ENCODE data around the gene GPS2. TPM values are rescaled to one million over a fixed set of nuclear protein-coding genes. Genes with fewer than 3 reads are reported as not detected.

Gene GPS2
- total and polyA plus RNA-seq, 10 of the 15 experiments (the other 5 are each of a cell fraction or from before 2014, with no cell fraction given): 10.2 to 96.4 (median 42.5) TPM

- Histone ChIP-seq H3K4me1 (ENCODE audit: control insufficient read depth, insufficient read depth, low read length) (peaks cover 3% of the 10 kb centered on the region), H3K79me2 (ENCODE audit: control insufficient read depth, insufficient read depth, low read length) (no peaks in the 10 kb centered on the region), H2AFZ (ENCODE audit: control insufficient read depth, low read depth, low read length) (no peak overlapping the region), H3K9me3 (replicated peaks; ENCODE audit: control insufficient read depth, insufficient read depth, low read length) (no peaks in the 10 kb centered on the region), H3K4me2 (ENCODE audit: control insufficient read depth, insufficient read depth) (no peak overlapping the region), H3K27ac (ENCODE audit: control insufficient read depth, insufficient read depth) (no peak overlapping the region), H3K36me3 (ENCODE audit: control insufficient read depth in 2 of 2, insufficient read depth in 2 of 2, low read length in 1 of 2) (no peaks in the 10 kb centered on the region), H3K4me3 (no peak overlapping the region), H3K27me3 (replicated peaks in 1 of 2; ENCODE audit: control insufficient read depth in 2 of 2, insufficient read depth in 2 of 2, low read length in 1 of 2) (peaks cover 3 to 5% of the 10 kb centered on the region in 2 experiments), H3K9ac (ENCODE audit: control insufficient read depth, insufficient read depth, low read length) (no peak overlapping the region), H4K20me1 (ENCODE audit: control insufficient read depth, insufficient read depth) (no peaks in the 10 kb centered on the region)
- ChIA-PET CTCF (interaction anchor here (2.6 kb wide), 1 partner anchor 248 kb away, joined by 8 read pairs; no protein-coding TSS in a partner anchor), RAD21 (ENCODE audit: unreplicated experiment) (no interaction called here), SMC1A (ENCODE audit: uncharacterized antibody, unreplicated experiment) (interaction anchor here (0.9 kb wide), 1 partner anchor 73 kb away, joined by 3 read pairs; no protein-coding TSS in a partner anchor), POLR2A (no interaction called here)
- in situ Hi-C loops (cut with MboI) (no loop called here), intact Hi-C loops (cut with micrococcal nuclease; ENCODE audit: unreplicated experiment) (no loop called here)
- TF ChIP-seq REST (IDR thresholded peaks at IDR 0.05; ENCODE audit: low read depth, low read length): no peak
- TF ChIP-seq POU2F2 (IDR thresholded peaks at IDR 0.05; ENCODE audit: borderline replicate concordance, low read depth, low read length): no peak
- 19% methylated on average over 14 of the region's 75 CpGs for WGBS (ENCODE audit: insufficient coverage, insufficient replicate concordance, low lambda C conversion rate, missing lambda C conversion rate)
- DNase-seq (ENCODE audit: low read depth, low spot score) (no peak), ATAC-seq (no peak), FAIRE-seq (no peak)
- BruUV-seq (replicated peaks): no TSS peak
Observed at GRCh38 chr17:7293816-7294613, 21.1 kb downstream of the GPS2 start.

All from GM12878 (cell line).